HEK293 (cell line): ENCODE measurements around the gene ADD1.

Source experiments
- CTCF ChIA-PET: fragments of 350-600 bp; formaldehyde crosslinking; extraction: SDS; loops from one replicate; lab custom pipeline; 2021; ENCODE audit warnings: antibody characterized with exemption; lab: Yijun Ruan, JAX
- POLR2A ChIA-PET: fragments of 300-600 bp; formaldehyde crosslinking; extraction: SDS; loops from one replicate; lab custom pipeline; 2020; ENCODE audit warnings: antibody characterized with exemption, inconsistent platforms; lab: Yijun Ruan, JAX
- H3K27ac ChIP-seq: fragments of 200-500 bp; sonication (Bioruptor generic); 2 replicates; pipeline ENCODE4 v1.5.1; 2014; ENCODE audit warnings: low read depth, low read length, control low read depth, inconsistent platforms; ENCODE audit errors: extremely low read depth
- H3K36me3 ChIP-seq, 2 experiments: fragments of 200-500 bp in 1 of 2; sonication (Bioruptor generic) in 1 of 2; 1 replicate in 1 of 2; 2 replicates in 1 of 2; pipeline ENCODE4 v1.5.1; 2014 to 2017; ENCODE audit warnings: inconsistent platforms in 2 of 2, low read length in 2 of 2; ENCODE audit not compliant: control insufficient read depth in 2 of 2, insufficient read depth in 1 of 2
- H3K4me1 ChIP-seq: fragments of 200-500 bp; sonication (Bioruptor generic); 2 replicates; pipeline ENCODE4 v1.5.1; 2014; ENCODE audit warnings: mild to moderate bottlenecking, low read length, inconsistent platforms; ENCODE audit not compliant: control insufficient read depth, insufficient read depth
- H3K4me3 ChIP-seq: 2 replicates; pipeline ENCODE4 v1.5.1; 2011; ENCODE audit warnings: low read depth, mild to moderate bottlenecking, control low read depth, low read length, moderate library complexity
- H3K9me3 ChIP-seq: fragments of 200-500 bp; sonication (Bioruptor generic); 2 replicates; pipeline ENCODE4 v1.5.1; 2014; ENCODE audit warnings: low read depth, low read length, inconsistent platforms; ENCODE audit not compliant: control insufficient read depth, insufficient read depth
- ATF2 ChIP-seq: fragments of 450-650 bp; formaldehyde crosslinking; IDR thresholded peaks from 2 replicates; pipeline ENCODE4 v1.5.1; 2016; ENCODE audit warnings: missing biosample characterization, missing genetic modification characterization, low read depth
- GLI4 ChIP-seq: fragments of 450-650 bp; formaldehyde crosslinking; IDR thresholded peaks from 2 replicates; pipeline ENCODE4 v1.5.1; 2016; ENCODE audit warnings: missing biosample characterization, missing genetic modification characterization
- HOXC10 ChIP-seq: sonication (generic); formaldehyde crosslinking; IDR thresholded peaks from 2 replicates; pipeline ENCODE4 v1.8.1; 2023; ENCODE audit warnings: mild to moderate bottlenecking, missing genetic modification reagents
- IKZF3 ChIP-seq: fragments of 450-650 bp; IDR thresholded peaks from 2 replicates; pipeline ENCODE4 v1.5.0; 2018; ENCODE audit warnings: missing biosample characterization, mild to moderate bottlenecking, missing genetic modification characterization, moderate library complexity
- PRDM10 ChIP-seq: fragments of 450-650 bp; formaldehyde crosslinking; IDR thresholded peaks from 2 replicates; pipeline ENCODE4 v1.5.1; 2016; ENCODE audit warnings: missing biosample characterization, missing genetic modification characterization
- SP2 ChIP-seq: fragments of 450-650 bp; formaldehyde crosslinking; IDR thresholded peaks from 2 replicates; pipeline ENCODE4 v1.5.1; 2016; ENCODE audit warnings: missing biosample characterization, missing genetic modification characterization
- TCF7L2 ChIP-seq: IDR thresholded peaks from 2 replicates; pipeline ENCODE4 v1.6.1; 2011; ENCODE audit warnings: low read depth, mild to moderate bottlenecking, inconsistent platforms, low read length, moderate library complexity, borderline replicate concordance
- ZBTB26 ChIP-seq: fragments of 450-650 bp; formaldehyde crosslinking; optimal IDR thresholded peaks from 2 replicates; pipeline ENCODE3; 2016; ENCODE audit warnings: missing biosample characterization, mild to moderate bottlenecking, missing genetic modification characterization
- ZFP41 ChIP-seq: fragments of 450-650 bp; formaldehyde crosslinking; IDR thresholded peaks from 2 replicates; pipeline ENCODE4 v1.5.1; 2016; ENCODE audit warnings: missing biosample characterization, missing genetic modification characterization, borderline replicate concordance
- ZNF138 ChIP-seq: fragments of 450-650 bp; formaldehyde crosslinking; IDR thresholded peaks from 2 replicates; pipeline ENCODE4 v1.5.1; 2016; ENCODE audit warnings: missing biosample characterization, missing genetic modification characterization, borderline replicate concordance
- ZNF146 ChIP-seq: fragments of 450-650 bp; formaldehyde crosslinking; IDR thresholded peaks from 2 replicates; pipeline ENCODE4 v1.5.1; 2016; ENCODE audit warnings: missing biosample characterization, missing genetic modification characterization
- ZNF302 ChIP-seq: fragments of 450-650 bp; formaldehyde crosslinking; IDR thresholded peaks from 2 replicates; pipeline ENCODE4 v1.5.1; 2016; ENCODE audit warnings: missing biosample characterization, missing genetic modification characterization, low read depth
- ZNF404 ChIP-seq: fragments of 450-650 bp; formaldehyde crosslinking; IDR thresholded peaks from 2 replicates; pipeline ENCODE4 v1.5.1; 2017; ENCODE audit warnings: missing biosample characterization, missing genetic modification characterization
- ZNF416 ChIP-seq: fragments of 450-650 bp; formaldehyde crosslinking; IDR thresholded peaks from 2 replicates; pipeline ENCODE4 v1.5.1; 2016; ENCODE audit warnings: missing biosample characterization, missing genetic modification characterization
- ZNF514 ChIP-seq: fragments of 450-650 bp; formaldehyde crosslinking; IDR thresholded peaks from 2 replicates; pipeline ENCODE4 v1.5.1; 2016; ENCODE audit warnings: missing biosample characterization, missing genetic modification characterization
- ZNF530 ChIP-seq: fragments of 450-650 bp; formaldehyde crosslinking; IDR thresholded peaks from 2 replicates; pipeline ENCODE4 v1.5.1; 2016; ENCODE audit warnings: low read depth, missing biosample characterization, missing genetic modification characterization
- ZNF555 ChIP-seq: fragments of 450-650 bp; formaldehyde crosslinking; conservative IDR thresholded peaks from 2 replicates; pipeline ENCODE4 v1.5.1; 2017; ENCODE audit warnings: missing biosample characterization, mild to moderate bottlenecking, missing genetic modification characterization, inconsistent platforms
- ZNF600 ChIP-seq: fragments of 450-650 bp; formaldehyde crosslinking; IDR thresholded peaks from 2 replicates; pipeline ENCODE4 v1.5.1; 2016; ENCODE audit warnings: missing biosample characterization, missing genetic modification characterization
- ZNF624 ChIP-seq: fragments of 450-650 bp; formaldehyde crosslinking; IDR thresholded peaks from 2 replicates; pipeline ENCODE4 v1.5.1; 2017; ENCODE audit warnings: missing biosample characterization, missing genetic modification characterization
- ZNF670 ChIP-seq: fragments of 450-650 bp; formaldehyde crosslinking; IDR thresholded peaks from 2 replicates; pipeline ENCODE4 v1.5.1; 2016; ENCODE audit warnings: missing biosample characterization, missing genetic modification characterization, low read depth
- ZNF747 ChIP-seq: fragments of 450-650 bp; formaldehyde crosslinking; IDR thresholded peaks from 2 replicates; pipeline ENCODE4 v1.5.1; 2016; ENCODE audit warnings: missing biosample characterization, missing genetic modification characterization
- ZSCAN30 ChIP-seq: fragments of 450-650 bp; IDR thresholded peaks from 2 replicates; pipeline ENCODE4 v1.5.1; 2018; ENCODE audit warnings: missing biosample characterization, mild to moderate bottlenecking, missing genetic modification characterization, moderate library complexity

Gene ADD1

DNA sequence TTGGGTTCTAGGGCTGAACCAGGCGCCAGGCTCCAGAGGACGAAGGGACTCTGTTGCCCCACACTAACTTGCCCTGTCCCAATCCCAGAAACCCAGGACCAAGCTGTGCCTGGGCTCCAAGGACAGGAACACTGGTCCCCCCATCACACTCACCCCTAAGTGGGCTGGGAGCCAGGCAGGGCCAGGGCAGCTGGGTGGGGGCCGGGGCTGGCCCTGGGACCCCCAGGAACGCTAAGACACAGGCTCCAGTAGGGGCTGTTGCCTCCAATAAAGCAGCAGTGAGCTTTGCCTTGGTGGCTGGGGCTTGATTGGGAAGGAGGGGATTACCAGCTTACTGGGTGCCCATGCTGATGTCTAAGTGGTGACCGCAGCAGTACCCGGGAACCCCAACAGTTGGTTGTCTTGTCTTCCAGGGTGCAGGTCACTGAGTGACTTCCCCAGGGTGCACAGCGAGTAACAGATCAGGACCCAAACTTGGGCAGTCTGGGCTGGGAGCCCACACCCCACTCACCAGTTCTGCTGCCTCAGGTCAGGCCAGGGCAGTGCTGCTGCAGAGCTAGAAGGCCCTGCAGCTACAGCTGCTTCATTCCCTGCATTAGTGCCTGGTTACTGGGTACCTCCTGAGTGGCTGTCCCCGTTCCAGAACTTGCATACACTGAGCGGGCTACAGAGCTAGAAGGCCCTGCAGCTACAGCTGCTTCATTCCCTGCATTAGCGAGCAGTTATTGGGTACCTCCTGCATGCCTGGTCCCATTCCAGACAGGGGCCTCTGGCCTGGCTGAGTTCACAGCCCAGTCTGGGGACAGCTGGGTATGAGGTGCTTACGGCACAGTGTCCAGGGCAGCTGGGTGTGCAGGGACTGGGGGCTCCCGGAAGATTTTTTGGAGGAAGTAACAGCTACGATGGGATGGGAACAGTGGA is 9.4 kb upstream of the ADD1 start:
- TF ChIP-seq ATF2 (no peak), ZNF416 (tag by site-specific recombination) (no peak), ZNF600 (0 out of 2 replicates have a peak, but pooled peaks have one; percentile 21), ZSCAN30 (tag by site-specific recombination) (no peak)
- Histone ChIP-seq H3K4me1 (no peaks in the 10 kb centered on the region), H3K4me3 (no peak overlapping the region), H3K27ac (no peak overlapping the region), H3K9me3 (no peaks in the 10 kb centered on the region), H3K36me3 (peaks cover 0 to 65% of the 10 kb centered on the region in 2 experiments; a peak in 1 of 3 replicates)
- ChIA-PET POLR2A (no interaction called here), CTCF (no interaction called here)

- ChIA-PET POLR2A (no interaction called here), CTCF (no interaction called here)
Observed at GRCh38 chr4:2835978-2836377, 7.7 kb upstream of the ADD1 start.

More at GRCh38 chr4:2835978-2836377, 7.7 kb upstream of the ADD1 start:
- H3K4me1 ChIP-seq: no peaks in the 10 kb centered on the region
- TF ChIP-seq TCF7L2: no peak
- no peak for TF ChIP-seq ZNF530
- TF ChIP-seq ZNF138 (tag by site-specific recombination): no peak
- TF ChIP-seq SP2 (tag by site-specific recombination): no peak
- no peak for TF ChIP-seq PRDM10 (tag by site-specific recombination)
- TF ChIP-seq GLI4 (tag by site-specific recombination): no peak
- no peak for TF ChIP-seq ZNF555 (tag by site-specific recombination)
- no peak for TF ChIP-seq ZNF747
- TF ChIP-seq ZFP41: no peak
- no peak for TF ChIP-seq ZNF146
- no peak for TF ChIP-seq HOXC10 (CRISPR knock-in tag)
- TF ChIP-seq ZBTB26: no peak
- TF ChIP-seq ZNF624 (tag by site-specific recombination): no peak
- TF ChIP-seq ZNF670 (tag by site-specific recombination): no peak
- no peak for TF ChIP-seq ZNF404
- TF ChIP-seq ZNF302: no peak
- TF ChIP-seq IKZF3 (tag by site-specific recombination): no peak
- TF ChIP-seq ZNF514 (tag by site-specific recombination): no peak
- H3K9me3 ChIP-seq: no peaks in the 10 kb centered on the region
- peaks cover 0 to 52% of the 10 kb centered on the region in 2 experiments; a peak in 1 of 3 replicates for H3K36me3 ChIP-seq
- H3K27ac ChIP-seq: no peak overlapping the region
- no peak overlapping the region for H3K4me3 ChIP-seq
